Testis (tissue), 2 donors: Measurements from ENCODE around the gene LRP1B.

Experiments
- POLR2A ChIP-seq: fragments of 450-650 bp; IDR thresholded peaks from one replicate; pipeline ENCODE4 v1.6.1; 2017; ENCODE audit warnings: antibody characterized with exemption, mild to moderate bottlenecking, moderate library complexity
- TF ChIP-seq, protein P1 (sequence below), 3 experiments: fragments of 450-650 bp in 2 of 3; fragments of 200-600 bp in 1 of 3; sonication (generic) in 1 of 3; IDR thresholded peaks; one replicate each; pipeline ENCODE4 v1.5.1; 2016 to 2019; ENCODE audit warnings: antibody characterized with exemption in 3 of 3, mild to moderate bottlenecking in 2 of 3, moderate library complexity in 1 of 3

DNA sequence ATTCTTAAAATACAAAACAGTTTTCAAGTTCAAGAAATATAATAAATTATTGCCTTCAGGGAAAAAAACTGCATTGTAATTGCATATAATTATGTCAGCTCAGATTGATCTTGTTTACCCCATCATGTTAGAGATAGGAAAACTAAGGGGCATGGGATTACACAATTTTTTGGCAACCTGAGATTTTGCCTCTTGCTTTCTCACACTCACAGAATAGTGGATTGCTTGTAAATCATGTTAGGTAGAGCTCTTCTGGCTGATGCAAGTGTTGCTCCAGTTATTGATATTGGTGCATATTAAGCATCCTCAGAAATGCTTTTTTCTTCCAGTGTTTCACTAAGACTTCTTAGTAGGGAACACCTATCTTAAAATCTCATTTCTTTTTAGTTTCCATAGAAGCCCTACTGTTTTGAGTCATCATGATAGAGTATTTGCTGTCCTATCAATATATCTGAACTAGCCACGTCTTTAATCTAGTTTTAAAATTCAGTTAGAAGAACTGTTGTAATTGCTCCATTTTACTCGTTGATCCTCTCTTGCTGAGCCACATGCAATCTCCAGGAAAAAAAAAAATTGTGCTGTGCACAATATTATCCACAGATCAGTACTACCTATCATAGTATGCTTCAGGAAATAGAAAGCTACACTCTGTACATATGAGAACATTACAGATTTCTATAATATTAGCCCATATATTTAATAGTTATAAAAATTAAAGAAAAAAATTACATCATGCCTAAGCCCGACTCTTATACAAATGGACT is 393.1 kb downstream of the LRP1B start:
- no peak for TF ChIP-seq POLR2A
- TF ChIP-seq, protein P1, sequence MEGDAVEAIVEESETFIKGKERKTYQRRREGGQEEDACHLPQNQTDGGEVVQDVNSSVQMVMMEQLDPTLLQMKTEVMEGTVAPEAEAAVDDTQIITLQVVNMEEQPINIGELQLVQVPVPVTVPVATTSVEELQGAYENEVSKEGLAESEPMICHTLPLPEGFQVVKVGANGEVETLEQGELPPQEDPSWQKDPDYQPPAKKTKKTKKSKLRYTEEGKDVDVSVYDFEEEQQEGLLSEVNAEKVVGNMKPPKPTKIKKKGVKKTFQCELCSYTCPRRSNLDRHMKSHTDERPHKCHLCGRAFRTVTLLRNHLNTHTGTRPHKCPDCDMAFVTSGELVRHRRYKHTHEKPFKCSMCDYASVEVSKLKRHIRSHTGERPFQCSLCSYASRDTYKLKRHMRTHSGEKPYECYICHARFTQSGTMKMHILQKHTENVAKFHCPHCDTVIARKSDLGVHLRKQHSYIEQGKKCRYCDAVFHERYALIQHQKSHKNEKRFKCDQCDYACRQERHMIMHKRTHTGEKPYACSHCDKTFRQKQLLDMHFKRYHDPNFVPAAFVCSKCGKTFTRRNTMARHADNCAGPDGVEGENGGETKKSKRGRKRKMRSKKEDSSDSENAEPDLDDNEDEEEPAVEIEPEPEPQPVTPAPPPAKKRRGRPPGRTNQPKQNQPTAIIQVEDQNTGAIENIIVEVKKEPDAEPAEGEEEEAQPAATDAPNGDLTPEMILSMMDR (IDR thresholded peaks at IDR 0.05) = no peak
